ENCODE measurements around the gene NPR3. TPM values are rescaled to one million over a fixed set of nuclear protein-coding genes. Genes with fewer than 3 reads are reported as not detected.

Gene NPR3
- total RNA-seq, 6 experiments from 2014 or later, result 23.8 to 56.3 (median 25.5) TPM

GRCh38 chr5:32771037-32771436 is 59.9 kb downstream of the NPR3 start:
- no peak for TF ChIP-seq CTCF (IDR thresholded peaks at IDR 0.05)
- H3K27ac Mint-ChIP-seq, result no peak overlapping the region
- H3K36me3 Mint-ChIP-seq (ENCODE audit: low read depth), result peaks cover 48% of the 10 kb centered on the region
- H3K4me3 Mint-ChIP-seq, result no peak overlapping the region
- H3K27me3 Mint-ChIP-seq (ENCODE audit: insufficient read depth), result peaks cover 3% of the 10 kb centered on the region; the same call in 1 of the 2 replicates
- no peak for DNase-seq
- H3K4me1 Mint-ChIP-seq (ENCODE audit: low read depth), result peaks cover 28% of the 10 kb centered on the region
- no peaks in the 10 kb centered on the region; the same call in 1 of the 2 replicates for H3K9me3 Mint-ChIP-seq

- Mint-ChIP-seq H3K27ac (no peak overlapping the region), H3K27me3 (ENCODE audit: insufficient read depth) (peaks cover 2% of the 10 kb centered on the region), H3K9me3 (no peaks in the 10 kb centered on the region; the same call in 1 of the 2 replicates), H3K4me1 (ENCODE audit: low read depth) (peaks cover 7% of the 10 kb centered on the region; the same call in 1 of the 2 replicates), H3K4me3 (no peak overlapping the region), H3K36me3 (ENCODE audit: low read depth) (peaks cover 61% of the 10 kb centered on the region)
- no peak for TF ChIP-seq CTCF (IDR thresholded peaks at IDR 0.05)
- no peak for DNase-seq
Observed at GRCh38 chr5:32773944-32774343, 62.8 kb downstream of the NPR3 start.

GRCh38 chr5:32776200-32776599 is 65.1 kb downstream of the NPR3 start:
- Mint-ChIP-seq H3K9me3 (no peaks in the 10 kb centered on the region; the same call in 1 of the 2 replicates), H3K36me3 (ENCODE audit: low read depth) (peaks cover 52% of the 10 kb centered on the region), H3K4me1 (ENCODE audit: low read depth) (no peaks in the 10 kb centered on the region), H3K27me3 (ENCODE audit: insufficient read depth) (peaks cover 2% of the 10 kb centered on the region), H3K27ac (no peak overlapping the region), H3K4me3 (no peak overlapping the region)
- no peak for TF ChIP-seq CTCF (IDR thresholded peaks at IDR 0.05)
- DNase-seq, result no peak

- H3K4me3 Mint-ChIP-seq, result no peak overlapping the region
- peaks cover 2% of the 10 kb centered on the region for H3K27me3 Mint-ChIP-seq (ENCODE audit: insufficient read depth)
- peaks cover 48% of the 10 kb centered on the region for H3K36me3 Mint-ChIP-seq (ENCODE audit: low read depth)
- DNase-seq, result no peak
- no peaks in the 10 kb centered on the region for H3K4me1 Mint-ChIP-seq (ENCODE audit: low read depth)
- no peak for TF ChIP-seq CTCF (IDR thresholded peaks at IDR 0.05)
- H3K27ac Mint-ChIP-seq, result no peak overlapping the region
- no peaks in the 10 kb centered on the region; the same call in 1 of the 2 replicates for H3K9me3 Mint-ChIP-seq
Observed at GRCh38 chr5:32777222-32777621, 66.1 kb downstream of the NPR3 start.

- no peak overlapping the region for H3K27ac Mint-ChIP-seq
- no peak overlapping the region for H3K4me3 Mint-ChIP-seq
- no peak for DNase-seq
- TF ChIP-seq CTCF (IDR thresholded peaks at IDR 0.05), result no peak
- no peaks in the 10 kb centered on the region; the same call in 1 of the 2 replicates for H3K9me3 Mint-ChIP-seq
- H3K27me3 Mint-ChIP-seq (ENCODE audit: insufficient read depth), result peaks cover 2% of the 10 kb centered on the region
- no peaks in the 10 kb centered on the region for H3K4me1 Mint-ChIP-seq (ENCODE audit: low read depth)
- H3K36me3 Mint-ChIP-seq (ENCODE audit: low read depth), result peaks cover 48% of the 10 kb centered on the region
Observed at GRCh38 chr5:32777733-32778132, 66.6 kb downstream of the NPR3 start.

GRCh38 chr5:32778403-32778802 is 67.3 kb downstream of the NPR3 start:
- Mint-ChIP-seq H3K27me3 (ENCODE audit: insufficient read depth) (peaks cover 2% of the 10 kb centered on the region), H3K9me3 (no peaks in the 10 kb centered on the region; the same call in 1 of the 2 replicates), H3K4me3 (no peak overlapping the region), H3K27ac (no peak overlapping the region), H3K36me3 (ENCODE audit: low read depth) (peaks cover 49% of the 10 kb centered on the region), H3K4me1 (ENCODE audit: low read depth) (no peaks in the 10 kb centered on the region)
- no peak for DNase-seq
- no peak for TF ChIP-seq CTCF (IDR thresholded peaks at IDR 0.05)

Data from HFFc6 (cell line).